NCI-H524 (cell line): ENCODE data around the gene MRPS30.
A peak's percentile ranks its signal among the peaks of the same experiment; 100 is the strongest.
"Not testable (repeated sequence)": the region's sequence is repeated elsewhere in the genome, so short reads cannot be mapped to it uniquely, and the experiment has no call there.

Source experiments
- DNase-seq, 2 experiments: peaks; one replicate each; lab custom pipeline; 2025; lab: John Stamatoyannopoulos, UW

The MRPS30 gene

DNA sequence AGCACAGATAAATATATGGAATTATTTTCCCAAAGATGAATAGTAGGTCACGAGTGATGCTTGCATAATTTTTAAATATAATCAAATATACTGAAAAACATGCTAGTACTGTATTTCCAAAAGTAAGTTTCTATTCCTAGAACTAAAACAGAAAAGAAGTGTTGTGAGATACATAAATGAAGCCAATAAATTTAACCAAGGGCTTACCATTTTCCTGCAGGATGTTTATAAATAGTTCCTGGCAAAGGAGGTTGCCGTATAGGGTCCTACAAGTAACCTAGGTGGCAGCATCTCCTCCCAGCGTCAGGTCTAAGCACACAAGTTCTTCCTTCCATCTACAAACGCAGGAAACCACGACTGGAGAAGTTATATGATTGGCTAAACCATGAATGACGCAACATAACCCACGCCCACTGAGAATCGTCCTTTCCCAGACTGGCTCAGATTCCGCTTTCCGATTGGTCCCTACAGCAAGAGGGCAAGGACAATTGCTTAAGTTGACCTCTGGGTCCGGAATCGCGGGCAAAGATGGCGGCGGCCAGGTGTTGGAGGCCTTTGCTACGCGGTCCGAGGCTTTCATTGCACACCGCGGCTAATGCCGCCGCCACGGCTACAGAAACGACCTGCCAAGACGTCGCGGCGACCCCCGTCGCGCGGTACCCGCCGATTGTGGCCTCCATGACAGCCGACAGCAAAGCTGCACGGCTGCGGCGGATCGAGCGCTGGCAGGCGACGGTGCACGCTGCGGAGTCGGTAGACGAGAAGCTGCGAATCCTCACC lies at the start of gene MRPS30:
Gene MRPS30 (plus strand): TSS at position 513 of the 780 bp plus-strand sequence. CDS start 16 bp downstream, at position 529.
- DNase-seq: peak; percentile 100

DNA sequence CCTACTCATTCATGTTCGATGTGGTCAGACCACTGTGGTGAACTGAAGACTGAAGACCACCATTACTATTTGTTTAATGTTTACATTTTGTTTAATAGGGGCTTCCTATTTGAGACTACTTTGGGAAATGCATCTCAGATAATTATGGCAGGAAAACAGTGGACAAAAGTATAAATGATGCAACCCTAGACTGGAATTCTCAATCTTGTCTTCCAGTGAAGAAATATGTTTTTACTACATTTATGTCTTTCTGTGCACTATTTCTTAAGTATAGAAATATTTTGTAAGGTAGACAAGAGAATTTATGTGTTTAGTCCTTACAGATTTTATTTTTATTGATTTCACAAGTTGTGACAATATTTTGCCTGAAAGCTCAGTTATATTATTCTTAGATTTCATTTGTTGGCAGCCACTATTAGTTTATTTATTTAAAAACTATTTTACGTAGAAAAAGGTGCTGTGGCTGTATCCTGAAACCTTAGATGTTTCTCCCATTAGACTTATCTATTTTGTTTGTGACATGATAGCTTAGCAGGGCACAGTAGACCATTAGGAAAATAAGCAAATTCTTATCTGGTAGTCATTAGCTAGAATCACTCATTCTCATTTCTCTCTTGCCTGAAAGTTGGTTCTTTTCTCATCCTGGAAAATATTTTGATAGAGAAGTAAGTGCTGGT lies 39.4 kb upstream of the MRPS30 start:
- no peak for DNase-seq

DNA sequence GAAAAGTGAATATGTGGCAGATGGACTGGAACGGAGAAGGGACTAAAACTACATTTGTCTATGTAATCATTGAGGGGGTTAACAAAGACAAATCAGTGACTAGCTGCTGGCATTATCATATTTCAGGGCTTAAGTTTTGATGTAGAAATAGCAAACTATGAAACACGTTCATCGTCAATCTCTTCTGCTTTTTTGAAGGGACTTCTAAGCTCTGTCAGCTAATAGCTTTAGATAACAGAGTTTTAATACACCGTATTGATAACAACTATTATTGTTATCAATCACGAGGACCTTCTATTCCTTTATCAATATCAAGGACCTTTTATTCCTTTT lies 38.9 kb upstream of the MRPS30 start:
- no peak for DNase-seq

DNA sequence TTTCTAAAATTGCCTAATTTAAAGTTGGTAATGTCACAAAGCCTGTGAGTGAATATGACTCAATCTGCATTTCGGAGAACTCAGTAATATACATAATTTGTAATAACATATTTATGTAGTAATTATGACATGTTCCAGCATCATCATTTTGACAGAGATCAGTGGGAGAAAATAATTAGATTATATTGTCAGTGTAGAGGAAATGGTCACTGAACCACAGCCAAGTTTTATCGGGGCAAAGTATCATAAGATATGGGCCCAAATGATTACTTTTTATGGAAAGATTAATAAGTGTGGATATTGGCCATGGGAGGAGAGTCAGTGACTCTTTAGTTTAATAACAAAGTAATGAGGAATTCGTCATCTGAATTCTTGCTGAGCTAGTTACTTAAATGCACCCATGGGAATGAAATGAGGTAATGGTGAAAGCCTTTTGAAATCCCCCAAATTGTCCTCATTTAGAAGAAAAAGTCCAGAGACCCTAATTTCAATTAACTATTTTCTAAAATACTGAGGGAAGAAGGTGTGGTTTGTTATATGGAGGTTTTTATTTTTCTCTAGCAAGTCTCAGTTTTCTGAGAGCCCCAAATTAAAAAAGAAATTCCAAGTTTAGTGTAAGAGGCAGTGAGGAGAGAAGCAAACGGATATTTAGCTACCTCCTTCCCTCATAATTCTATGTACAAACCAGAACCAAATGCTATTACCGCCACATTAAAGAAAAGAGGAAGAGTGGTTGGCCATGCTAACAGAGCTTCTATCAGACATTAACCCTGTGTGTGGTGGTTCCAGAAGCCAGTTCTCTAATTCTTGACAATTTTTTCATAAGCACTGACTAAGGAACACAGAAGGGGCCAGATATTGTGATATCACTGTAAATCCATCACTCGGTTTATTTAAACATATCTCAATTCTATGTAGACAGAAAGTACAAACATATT lies 37.7 kb upstream of the MRPS30 start:
- DNase-seq: no peak

DNA sequence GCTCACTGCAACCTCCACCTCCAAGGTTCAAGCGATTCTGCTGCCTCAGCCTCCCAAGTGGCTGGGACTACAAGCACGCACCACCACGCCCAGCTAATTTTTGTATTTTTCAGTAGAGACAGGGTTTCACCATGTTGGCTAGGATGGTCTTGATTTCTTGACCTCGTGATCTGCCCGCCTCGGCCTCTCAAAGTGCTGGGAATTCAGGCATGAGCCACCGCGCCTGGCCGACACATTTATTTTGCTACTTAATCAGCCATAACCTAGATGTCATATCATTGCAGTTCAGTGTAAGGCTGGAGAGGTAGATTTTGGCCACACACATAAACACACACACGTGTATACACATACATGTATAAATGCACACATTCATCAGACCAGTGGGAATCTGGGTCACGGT lies 36.4 kb upstream of the MRPS30 start:
- not testable (repeated sequence) for DNase-seq

DNA sequence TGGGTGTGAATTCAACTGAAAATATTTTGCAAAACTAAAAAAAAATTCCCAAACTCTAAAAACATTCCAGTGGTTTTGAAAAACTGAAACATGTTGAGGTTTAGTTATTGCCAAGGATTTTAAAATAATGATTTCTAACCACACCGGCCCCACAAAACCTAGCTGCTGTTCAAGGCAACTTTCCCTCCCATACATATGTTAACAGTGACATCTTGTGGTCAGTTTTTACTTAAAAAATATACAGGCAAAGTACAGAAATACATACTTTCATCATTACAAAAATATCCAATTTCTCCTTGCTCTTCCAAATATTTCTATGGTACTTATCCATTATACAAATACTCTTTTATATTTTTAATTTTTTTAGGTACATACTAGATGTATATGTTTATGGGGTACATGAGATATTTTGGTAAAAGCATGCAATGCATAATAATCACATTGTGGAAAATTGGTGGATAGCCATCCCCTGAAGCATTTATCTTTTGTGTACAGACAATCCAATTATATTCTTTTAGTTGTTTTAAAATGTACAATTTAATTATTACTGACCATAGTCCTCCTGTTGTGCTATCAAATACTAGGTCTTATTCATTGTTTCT lies 34.4 kb upstream of the MRPS30 start:
- DNase-seq: peak; percentile 26 to 74

DNA sequence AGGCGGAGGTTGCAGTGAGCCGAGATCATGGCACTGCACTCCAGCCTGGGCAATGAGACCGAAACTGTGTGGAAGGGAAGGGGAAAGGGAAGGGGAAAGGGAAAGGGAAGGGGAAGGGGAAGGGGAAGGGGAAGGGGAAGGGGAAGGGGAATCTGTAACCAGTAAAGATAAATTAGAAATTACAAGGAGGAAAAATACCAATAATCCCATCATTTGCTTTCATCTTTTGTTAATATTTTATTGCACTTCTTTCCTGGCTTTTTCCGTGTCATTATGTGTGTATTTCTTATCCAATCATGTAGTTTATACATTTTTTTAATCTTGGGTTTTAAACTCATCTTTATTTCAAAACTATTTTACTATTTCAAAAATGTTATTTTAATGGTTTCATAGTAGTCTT lies 29.6 kb upstream of the MRPS30 start:
- no peak for DNase-seq

DNA sequence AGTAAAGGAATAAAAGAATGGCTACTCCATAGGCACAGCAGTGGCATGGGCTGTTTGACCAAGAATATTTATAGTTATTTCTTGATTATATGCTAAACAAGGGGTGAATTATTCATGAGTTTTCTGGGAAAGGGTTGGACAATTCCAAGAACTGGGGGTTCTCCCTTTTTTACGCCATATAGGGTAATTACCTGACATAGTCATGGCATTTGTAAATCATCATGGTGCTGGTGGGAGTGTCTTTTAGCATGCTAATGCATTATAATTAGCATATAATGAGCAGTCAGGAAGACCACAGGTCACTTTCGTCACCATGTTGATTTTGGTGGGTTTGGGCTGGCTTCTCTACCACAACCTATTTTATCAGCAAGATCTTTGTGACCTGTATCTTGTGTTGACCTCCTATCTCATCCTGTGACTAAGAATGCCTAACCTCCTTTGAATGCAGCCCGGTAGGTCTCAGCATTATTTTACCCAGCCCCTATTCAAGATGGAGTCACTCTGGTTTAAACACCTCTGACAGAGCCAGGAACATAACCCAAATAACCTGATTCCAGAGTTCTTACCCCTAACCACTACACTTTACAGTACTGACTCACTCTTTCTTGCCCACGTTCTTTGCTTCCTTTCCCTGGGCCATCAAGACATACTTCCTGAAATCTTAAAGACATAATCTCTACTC lies 25.0 kb upstream of the MRPS30 start:
- DNase-seq: no peak

DNA sequence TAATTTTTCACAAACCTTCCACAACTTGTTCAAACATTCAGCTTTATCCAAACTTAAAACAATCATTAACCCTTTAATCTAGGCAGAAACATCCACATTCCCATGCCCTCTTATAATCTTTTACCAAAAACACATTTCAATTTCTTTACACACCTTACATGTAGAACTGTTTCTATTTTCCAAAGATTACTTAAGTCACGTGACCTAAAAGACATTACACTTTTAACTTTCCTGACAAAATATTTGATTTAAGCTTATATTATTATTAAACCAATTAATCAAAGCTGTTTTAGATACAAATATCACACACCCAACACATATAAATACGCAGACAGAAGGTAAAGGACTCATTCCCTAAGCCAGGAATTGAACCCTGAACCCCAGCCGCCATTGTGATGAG lies 21.0 kb upstream of the MRPS30 start:
- DNase-seq: no peak

DNA sequence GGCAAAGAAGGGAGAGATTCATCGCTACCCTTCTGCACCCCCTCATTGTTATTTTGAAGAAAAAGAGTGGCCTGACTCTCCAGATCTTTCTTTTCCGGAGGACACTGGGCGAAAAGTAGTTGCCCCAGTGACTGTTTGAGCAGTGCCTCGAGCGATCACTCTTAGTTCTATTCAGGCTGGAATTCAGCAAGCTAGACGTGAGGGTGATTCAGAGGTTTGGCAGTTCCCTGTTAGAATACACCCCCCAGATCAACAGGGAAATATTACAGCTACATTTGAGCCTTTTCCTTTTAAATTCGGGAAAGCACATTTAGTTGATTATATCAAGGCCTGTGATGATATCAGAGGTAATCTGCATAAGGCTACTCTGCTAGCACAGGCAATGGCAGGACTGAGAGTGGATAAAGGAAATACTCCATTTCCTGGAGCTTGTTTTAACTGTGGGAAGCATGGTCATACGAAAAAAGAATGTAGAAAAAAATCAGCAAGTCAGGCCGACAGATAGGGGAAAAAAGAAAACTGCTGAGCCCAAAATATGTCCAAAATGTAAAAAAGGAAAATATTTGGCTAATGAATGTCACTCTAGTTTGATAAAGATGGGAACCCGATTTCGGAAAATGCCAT lies 19.3 kb upstream of the MRPS30 start:
- not testable (repeated sequence) for DNase-seq

DNA sequence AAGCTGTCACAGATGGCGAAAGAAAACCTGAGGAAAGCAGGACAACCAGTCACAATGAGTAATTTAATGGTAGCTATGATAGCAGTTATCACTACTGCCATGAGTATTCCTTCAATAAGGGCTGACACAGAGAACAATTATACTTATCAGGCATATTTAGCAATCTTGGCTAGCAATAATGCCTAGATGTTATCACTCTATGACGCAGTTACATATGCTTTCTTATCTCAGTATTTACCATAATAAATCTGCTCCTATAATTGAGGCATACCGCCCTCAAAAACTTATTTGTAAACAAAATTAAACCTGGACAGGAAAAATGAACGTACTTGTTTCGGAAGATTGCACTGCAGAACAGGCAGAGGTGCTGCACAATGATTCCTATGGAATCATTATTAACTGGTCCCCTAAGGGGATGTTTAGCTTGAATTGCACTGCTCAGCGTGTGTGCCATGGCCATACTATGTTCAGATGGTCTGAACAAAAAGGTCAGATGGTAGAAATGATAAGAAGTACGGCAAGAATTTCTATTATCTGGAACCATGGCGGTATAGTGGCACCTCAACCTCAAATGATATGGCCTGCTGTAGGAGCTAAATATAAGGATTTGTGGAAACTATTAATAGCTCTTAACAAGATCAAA lies 16.6 kb upstream of the MRPS30 start:
- not testable (repeated sequence) for DNase-seq

DNA sequence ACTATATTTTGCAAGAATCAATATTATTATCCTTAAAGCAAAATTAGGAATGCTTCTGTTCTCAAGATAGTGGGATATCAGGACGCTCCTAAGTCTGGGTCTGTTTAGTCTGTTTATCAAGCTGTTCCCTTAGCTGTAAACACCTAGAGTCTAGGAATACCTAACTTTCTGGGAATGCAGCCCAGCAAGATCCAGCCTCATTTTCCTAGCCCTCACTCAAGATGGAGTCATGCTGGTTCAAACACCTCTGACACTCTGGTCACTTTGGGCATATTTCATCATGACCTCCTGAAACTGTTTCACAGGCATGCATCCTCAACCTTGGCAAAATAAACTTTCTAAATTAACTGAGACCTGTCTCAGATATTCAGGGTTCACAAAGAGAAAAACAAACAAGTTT lies 14.4 kb upstream of the MRPS30 start:
- no peak for DNase-seq

DNA sequence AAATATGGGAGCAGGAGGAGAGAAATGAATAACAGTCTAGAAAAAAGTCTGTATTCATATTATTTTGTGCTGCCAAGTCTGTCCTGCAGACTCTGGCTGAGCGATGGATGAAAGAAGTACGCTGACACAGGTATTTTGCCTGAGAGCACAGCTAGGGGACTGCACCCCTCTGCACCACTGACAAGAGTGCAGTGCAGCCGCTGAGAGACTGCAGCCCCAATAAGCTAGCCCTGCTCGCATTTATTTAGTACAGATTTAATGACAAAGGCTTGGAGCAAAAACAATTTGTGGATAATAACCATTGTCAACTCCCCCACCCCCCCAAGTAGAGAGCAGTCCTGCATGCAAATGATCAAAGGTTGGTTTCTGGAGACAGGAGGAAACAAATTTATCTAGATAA lies 13.3 kb upstream of the MRPS30 start:
- no peak for DNase-seq

DNA sequence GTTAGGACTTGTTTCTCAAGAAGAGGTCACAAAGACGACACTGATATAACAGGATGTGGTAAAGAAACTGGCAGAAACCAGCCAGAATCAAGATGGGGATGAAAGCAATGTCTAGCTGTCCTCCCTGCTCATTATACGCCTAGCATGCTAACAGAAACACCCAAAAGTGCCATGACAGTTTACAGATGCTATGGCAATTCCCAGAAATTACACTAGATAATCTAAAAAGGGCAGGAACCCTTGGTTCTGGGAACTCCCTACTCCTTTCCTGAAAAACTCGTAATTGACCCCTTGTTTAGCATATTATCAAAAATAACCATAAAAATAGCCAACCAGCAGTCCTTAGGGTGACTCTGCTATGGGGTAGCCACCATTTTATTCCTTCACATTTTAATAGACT lies 10.9 kb upstream of the MRPS30 start:
- no peak for DNase-seq

DNA sequence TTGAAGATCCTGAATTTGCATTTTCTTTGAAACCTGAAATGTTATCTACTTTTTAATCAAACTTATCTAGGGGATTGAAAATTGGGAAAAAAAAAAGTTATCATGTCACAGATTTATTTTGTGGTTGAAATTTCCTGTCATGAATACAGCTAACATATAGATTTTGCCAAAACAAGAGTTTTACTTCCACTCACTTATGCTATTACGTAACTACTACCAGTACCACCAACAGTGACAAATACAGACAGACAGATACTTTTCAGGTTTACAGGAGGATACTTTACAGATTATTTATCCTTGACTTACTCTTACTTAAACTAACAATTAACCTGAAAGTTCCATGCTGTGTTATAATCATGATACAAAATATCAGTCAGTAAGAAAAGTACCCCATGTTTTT lies 6.8 kb upstream of the MRPS30 start:
- no peak for DNase-seq

DNA sequence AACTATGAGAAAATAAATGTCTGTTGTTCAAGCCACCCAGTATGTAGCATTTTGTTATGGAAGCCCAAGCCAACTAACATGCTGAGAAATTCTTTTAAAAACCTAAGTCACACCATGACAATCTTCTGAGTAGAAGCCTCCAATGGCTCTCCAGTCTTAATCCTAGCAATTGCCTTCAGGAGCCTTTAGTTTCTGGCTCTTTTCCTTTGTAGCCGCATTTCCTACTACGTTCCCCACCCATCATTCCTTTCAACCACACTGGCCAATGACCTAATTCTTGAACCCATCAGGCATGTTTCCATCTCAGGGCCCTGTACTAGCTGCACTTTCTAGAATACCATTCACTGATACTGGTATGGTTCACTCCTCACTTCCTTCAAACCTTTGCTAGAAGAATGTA lies 2.1 kb upstream of the MRPS30 start:
- DNase-seq: no peak

DNA sequence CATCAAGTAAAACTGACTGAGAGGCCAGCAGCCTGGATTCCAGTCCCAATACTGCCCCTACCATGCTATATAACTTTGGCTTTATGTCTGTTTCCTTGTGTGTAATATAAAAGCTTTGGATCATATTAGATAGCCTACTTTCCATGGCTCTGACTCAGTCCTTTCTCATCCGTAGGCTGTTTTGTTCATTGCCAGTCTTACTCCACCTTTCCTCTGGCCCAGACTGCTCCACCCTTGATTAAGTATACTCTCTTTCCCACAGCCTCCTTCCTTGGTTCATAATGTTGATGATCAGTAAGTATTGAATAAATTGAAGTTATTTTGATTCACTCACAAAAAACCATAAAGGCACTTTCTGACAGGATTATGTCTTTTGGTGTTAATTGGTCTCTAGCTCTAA lies 1.5 kb upstream of the MRPS30 start:
- DNase-seq: no peak

DNA sequence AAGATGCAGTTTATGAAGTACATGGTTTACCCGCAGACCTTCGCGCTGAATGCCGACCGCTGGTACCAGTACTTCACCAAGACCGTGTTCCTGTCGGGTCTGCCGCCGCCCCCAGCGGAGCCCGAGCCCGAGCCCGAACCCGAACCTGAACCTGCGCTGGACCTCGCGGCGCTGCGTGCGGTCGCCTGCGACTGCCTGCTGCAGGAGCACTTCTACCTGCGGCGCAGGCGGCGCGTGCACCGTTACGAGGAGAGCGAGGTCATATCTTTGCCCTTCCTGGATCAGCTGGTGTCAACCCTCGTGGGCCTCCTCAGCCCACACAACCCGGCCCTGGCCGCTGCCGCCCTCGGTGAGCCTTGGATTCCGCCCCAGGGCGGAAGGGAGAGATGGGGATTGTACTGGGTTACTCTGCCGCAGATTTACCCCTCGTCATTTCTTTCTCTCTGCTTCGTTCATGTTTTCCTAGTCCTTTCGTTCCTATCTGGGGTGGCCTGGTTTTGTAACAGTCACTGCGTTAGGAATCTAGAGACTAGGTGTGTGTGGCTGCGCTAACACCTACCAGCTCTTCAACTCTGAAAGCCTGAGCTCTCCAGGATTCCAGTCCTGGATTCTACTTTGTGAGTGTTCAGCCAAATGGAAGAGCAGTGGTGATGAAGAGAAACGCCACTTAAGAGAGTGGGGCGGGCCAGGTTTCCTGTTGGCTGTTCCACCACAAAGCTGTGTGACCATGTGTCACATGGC lies 638 bp downstream of the MRPS30 start:
- peak; percentile 66 to 73 for DNase-seq

DNA sequence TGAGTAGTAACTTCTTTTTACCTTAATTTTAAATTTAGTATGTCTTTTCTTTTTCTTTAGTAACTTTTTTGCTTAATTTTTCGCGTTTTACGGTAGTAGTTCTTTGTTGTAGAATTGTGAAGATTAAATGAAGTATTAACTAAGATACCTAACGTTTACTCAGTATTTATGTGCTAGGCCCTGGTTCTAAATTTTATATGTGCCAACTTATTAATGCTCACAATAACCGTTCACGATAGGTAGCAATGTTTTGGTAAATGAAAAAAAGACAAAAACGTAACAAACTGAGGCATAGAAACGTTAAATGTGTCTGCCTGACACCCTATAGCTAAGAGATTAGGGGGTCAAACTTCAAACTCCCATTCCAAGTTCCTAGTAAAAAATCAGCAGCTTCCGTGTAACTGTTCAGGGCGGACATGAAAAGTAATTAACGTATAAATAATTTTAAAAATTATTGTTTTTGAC lies 1.2 kb downstream of the MRPS30 start:
- DNase-seq: no peak

DNA sequence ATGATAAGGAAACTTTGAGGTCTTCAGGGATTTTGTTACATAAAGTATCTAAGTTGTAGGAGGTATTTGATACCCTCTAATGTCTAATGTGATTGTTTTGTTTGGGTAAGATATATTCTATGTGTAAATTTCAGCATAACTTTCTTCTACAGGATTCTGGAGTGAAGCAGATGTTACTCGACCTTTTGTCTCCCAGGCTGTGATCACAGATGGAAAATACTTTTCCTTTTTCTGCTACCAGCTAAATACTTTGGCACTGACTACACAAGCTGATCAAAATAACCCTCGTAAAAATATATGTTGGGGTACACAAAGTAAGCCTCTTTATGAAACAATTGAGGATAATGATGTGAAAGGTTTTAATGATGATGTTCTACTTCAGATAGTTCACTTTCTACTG lies 6.0 kb downstream of the MRPS30 start:
- no peak for DNase-seq
